Transverse colon (tissue), 4 donors: Measurements from ENCODE around the gene USP50. TPM values are rescaled to one million over a fixed set of nuclear protein-coding genes. Genes with fewer than 3 reads are reported as not detected.
"Not testable (repeated sequence)": the region's sequence is repeated elsewhere in the genome, so short reads cannot be mapped to it uniquely, and the experiment has no call there.

Source experiments
- DNase-seq: peaks from one replicate; pipeline ENCODE4 v3.0.0-alpha.2; 2019
- H3K27ac ChIP-seq, 4 donors: fragments of 200-600 bp; sonication (generic); 2 replicates each; pipeline ENCODE4 v1.5.1; 2016 to 2018; ENCODE audit warnings: inconsistent platforms in 4 of 4
- H3K27me3 ChIP-seq: fragments of 200-600 bp; sonication (generic); 2 replicates; pipeline ENCODE4 v1.5.1; 2017; ENCODE audit warnings: inconsistent platforms
- H3K36me3 ChIP-seq, 4 donors: fragments of 200-600 bp; sonication (generic); 2 replicates each; pipeline ENCODE4 v1.5.1; 2017 to 2019; ENCODE audit warnings: inconsistent platforms in 4 of 4
- H3K4me1 ChIP-seq, 4 donors: fragments of 200-600 bp; sonication (generic); 2 replicates each; pipeline ENCODE4 v1.5.1; 2017 to 2020; ENCODE audit warnings: inconsistent platforms in 4 of 4
- H3K4me3 ChIP-seq, 4 donors: fragments of 200-600 bp; sonication (generic); 1 replicate in 1 of 4; 2 replicates in 3 of 4; pipeline versions ENCODE4 v1.5.1 to v1.6.1; 2017 to 2019; ENCODE audit warnings: inconsistent platforms in 4 of 4
- H3K9me3 ChIP-seq, 2 donors: fragments of 200-600 bp; sonication (generic); 2 replicates each; pipeline ENCODE4 v1.5.1; 2017 to 2019; ENCODE audit warnings: inconsistent platforms in 2 of 2
- CTCF ChIP-seq, 5 experiments: fragments of 200-600 bp in 3 of 5; fragments of 450-650 bp in 2 of 5; sonication (generic) in 3 of 5; IDR thresholded peaks; 1 replicate in 2 of 5; 2 replicates in 3 of 5; pipeline ENCODE4 v1.5.1; 2016 to 2017; ENCODE audit warnings: antibody characterized with exemption in 5 of 5, inconsistent platforms in 3 of 5, mild to moderate bottlenecking in 2 of 5, moderate library complexity in 1 of 5
- EP300 ChIP-seq: sonication (generic); formaldehyde crosslinking; IDR thresholded peaks from one replicate; pipeline ENCODE4 v1.6.1; 2017; ENCODE audit warnings: antibody characterized with exemption, low read depth
- POLR2A ChIP-seq: fragments of 450-650 bp; IDR thresholded peaks from one replicate; pipeline ENCODE4 v1.6.1; 2016; ENCODE audit warnings: antibody characterized with exemption, mild to moderate bottlenecking, moderate library complexity
- POLR2AphosphoS5 ChIP-seq, 3 donors: sonication (generic); formaldehyde crosslinking; IDR thresholded peaks; one replicate each; pipeline ENCODE4 v1.6.1; 2016; ENCODE audit warnings: antibody characterized with exemption in 3 of 3
- WGBS, 2 donors: methylation state at CpG; one replicate each; pipeline ENCODE4 v1.1.5; 2018; ENCODE audit warnings: low coverage in 1 of 2; 5-methylcytosine and 5-hydroxymethylcytosine counted together
- in situ Hi-C, 4 donors: fragments of 200-750 bp; cut with MboI; loops; one replicate each; pipeline versions ENCODE4 v1.15.0 to v1.15.1; 2017; ENCODE audit warnings: low sequenced_read_pairs in 3 of 4, low pct_ligation_motif_present in 1 of 4, low pct_unique_long_range_greater_than_20kb in 1 of 4
- intact Hi-C: fragments of 100-400 bp; cut with DNase I; formaldehyde crosslinking; loops from one replicate; pipeline ENCODE4 v1.15.1; 2023; ENCODE audit warnings: low total_unique reads
- total RNA-seq, 4 donors: library from RNA; depleted of rRNA; stranded (reverse); fragments of >200 nt; gene quantifications; one replicate each; pipeline ENCODE4 v1.1.0, GENCODE V29; 2016

Gene USP50
- total RNA-seq, 4 donors from 2014 or later, result not detected

- no peaks in the 10 kb centered on the region for H3K9me3 ChIP-seq
- no peak for TF ChIP-seq CTCF (IDR thresholded peaks at IDR 0.05)
- no peak for TF ChIP-seq EP300
- no peak for TF ChIP-seq POLR2AphosphoS5 (IDR thresholded peaks at IDR 0.05)
- TF ChIP-seq POLR2A, result no peak
- no peak overlapping the region for H3K27ac ChIP-seq
- 93 to 100% methylated on average over 1 of the region's 1 CpG for WGBS, 2 donors
- intact Hi-C loops (no loop called here), in situ Hi-C loops (no loop called here)
- no peaks in the 10 kb centered on the region for H3K27me3 ChIP-seq
- H3K36me3 ChIP-seq, result peaks cover 0 to 64% (median 25%) of the 10 kb centered on the region in 4 donors
- H3K4me1 ChIP-seq, result no peaks in the 10 kb centered on the region
- no peak overlapping the region for H3K4me3 ChIP-seq
- no peak for DNase-seq
Measured at GRCh38 chr15:50576166-50576565, 29.7 kb upstream of the USP50 start.

DNA sequence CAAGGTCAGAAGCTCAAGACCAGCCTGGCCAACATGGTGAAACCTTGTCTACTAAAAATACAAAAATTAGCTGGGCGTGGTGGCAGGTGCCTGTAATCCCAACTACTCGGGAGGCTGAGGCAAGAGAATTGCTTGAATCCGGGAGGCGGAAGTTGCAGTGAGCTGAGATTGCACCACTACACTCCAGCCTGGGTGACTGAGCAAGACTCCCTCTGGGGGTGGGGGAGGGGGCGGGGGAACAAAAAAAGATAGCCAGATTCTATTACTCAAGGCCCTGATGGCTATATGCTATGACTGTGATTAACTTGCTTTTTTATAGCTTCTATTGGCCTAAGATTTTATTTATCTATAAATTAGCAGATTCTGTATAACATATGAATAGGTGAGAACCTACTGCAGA is 27.4 kb upstream of the USP50 start:
- H3K4me3 ChIP-seq, intact Hi-C loops, H3K9me3 ChIP-seq, DNase-seq, H3K27me3 ChIP-seq, in situ Hi-C loops, H3K27ac ChIP-seq, H3K4me1 ChIP-seq: not testable (repeated sequence)
- WGBS, 2 donors, result 90 to 95% methylated on average over 4 to 5 of the region's 5 CpGs
- H3K36me3 ChIP-seq, result peaks cover 0 to 66% (median 21%) of the 10 kb centered on the region in 4 donors

DNA sequence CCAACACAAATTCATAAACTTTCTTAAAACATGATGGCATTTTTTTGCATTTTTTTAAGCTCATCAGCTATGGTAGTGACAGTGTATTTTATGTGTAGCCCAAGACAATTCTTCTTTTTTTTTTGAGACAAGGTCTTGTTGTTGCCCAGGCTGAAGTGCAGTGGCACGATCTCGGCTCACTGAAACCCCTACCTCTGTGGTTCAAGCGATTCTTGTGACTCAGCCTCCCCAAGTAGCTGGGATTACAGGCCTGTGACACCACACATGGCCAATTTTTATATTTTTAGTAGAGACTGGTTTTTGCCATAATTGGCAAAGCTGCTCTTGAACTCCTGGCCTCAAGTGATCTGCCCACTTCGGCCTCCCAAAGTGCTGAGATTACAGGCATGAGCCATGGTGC is 17.3 kb upstream of the USP50 start:
- Histone ChIP-seq H3K27me3 (no peaks in the 10 kb centered on the region), H3K27ac (no peak overlapping the region), H3K9me3 (no peaks in the 10 kb centered on the region), H3K4me1 (no peaks in the 10 kb centered on the region), H3K36me3 (peaks cover 0 to 46% (median 15%) of the 10 kb centered on the region in 4 donors), H3K4me3 (no peak overlapping the region)
- intact Hi-C loops, result no loop called here
- DNase-seq, result no peak
- no peak for TF ChIP-seq POLR2A
- TF ChIP-seq POLR2AphosphoS5 (IDR thresholded peaks at IDR 0.05), result no peak
- no peak for TF ChIP-seq EP300
- TF ChIP-seq CTCF (IDR thresholded peaks at IDR 0.05), result no peak
- in situ Hi-C loops, result no loop called here
- WGBS, 2 donors, result 94% methylated on average over 4 of the region's 4 CpGs; no CpG with 5 or more reads in 1 of the 2 donors

DNA sequence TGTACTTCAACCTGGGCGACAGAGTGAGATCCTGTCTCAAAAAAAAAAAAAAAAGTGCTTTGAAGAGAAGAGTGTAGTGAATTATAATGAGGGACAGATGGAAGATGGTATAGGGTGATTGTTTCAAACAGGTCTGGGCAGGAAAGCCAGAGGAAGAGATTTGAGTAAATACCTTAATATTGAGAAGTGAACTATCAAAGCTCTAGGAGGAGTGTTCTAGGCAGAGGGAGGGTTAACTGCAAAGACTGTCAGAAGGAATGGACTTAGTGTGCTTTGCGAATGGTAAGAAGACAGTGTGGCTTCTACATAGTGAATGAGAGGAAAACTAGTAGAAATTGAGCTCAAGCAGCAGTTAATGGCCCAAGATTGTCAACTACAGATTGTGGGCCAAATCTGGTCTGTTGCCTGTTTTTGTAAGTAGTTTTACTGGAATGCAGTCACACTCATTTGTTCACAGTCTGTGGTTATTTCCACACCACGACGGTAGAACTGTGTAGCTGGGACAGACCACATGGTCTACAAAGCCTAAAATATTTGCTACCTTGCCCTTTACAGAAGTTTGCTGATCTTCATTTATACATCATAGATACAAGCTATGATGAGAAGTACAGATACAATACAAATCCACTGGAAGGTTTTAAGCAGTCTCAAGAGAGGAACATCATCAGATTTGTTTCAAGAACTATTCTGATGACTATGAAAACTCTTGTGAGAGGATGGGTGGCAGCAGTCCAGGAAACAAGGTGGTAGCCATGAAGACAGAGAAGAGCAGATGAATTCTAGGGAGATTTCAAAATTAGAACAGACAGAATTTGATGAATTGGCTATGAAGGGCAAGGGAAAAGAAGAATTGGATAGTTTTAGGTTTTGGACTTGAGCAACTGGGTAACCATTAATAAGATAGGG is 16.5 kb upstream of the USP50 start:
- intact Hi-C loops (no loop called here), in situ Hi-C loops (no loop called here)
- H3K27ac ChIP-seq, result no peak overlapping the region
- no peaks in the 10 kb centered on the region for H3K27me3 ChIP-seq
- no peaks in the 10 kb centered on the region for H3K4me1 ChIP-seq
- DNase-seq, result no peak
- 67 to 75% methylated on average over 3 to 4 of the region's 4 CpGs for WGBS, 2 donors
- H3K9me3 ChIP-seq, result no peaks in the 10 kb centered on the region
- no peak for TF ChIP-seq EP300
- TF ChIP-seq POLR2A, result no peak
- TF ChIP-seq POLR2AphosphoS5 (IDR thresholded peaks at IDR 0.05), result no peak
- TF ChIP-seq CTCF (IDR thresholded peaks at IDR 0.05), result no peak
- peaks cover 0 to 43% (median 13%) of the 10 kb centered on the region in 4 donors for H3K36me3 ChIP-seq
- no peak overlapping the region for H3K4me3 ChIP-seq
